NCI-H226 (cell line): Measurements from ENCODE around the gene ADAM23.

Experiments used
- DNase-seq: peaks from one replicate; pipeline ENCODE4 v3.0.0-alpha.2; 2015

The ADAM23 gene

GRCh38 chr2:206512999-206513398 is 69.7 kb downstream of the ADAM23 start:
- no peak for DNase-seq

- DNase-seq: no peak
Observed at GRCh38 chr2:206515580-206515979, 72.2 kb downstream of the ADAM23 start.

- no peak for DNase-seq
Observed at GRCh38 chr2:206518997-206519396, 75.7 kb downstream of the ADAM23 start.

- DNase-seq: no peak
Observed at GRCh38 chr2:206520450-206520849, 77.1 kb downstream of the ADAM23 start.

GRCh38 chr2:206521115-206521514 is 77.8 kb downstream of the ADAM23 start:
- no peak for DNase-seq

GRCh38 chr2:206521612-206522011 is 78.3 kb downstream of the ADAM23 start:
- no peak for DNase-seq

GRCh38 chr2:206526416-206526815 is 83.1 kb downstream of the ADAM23 start:
- DNase-seq: no peak

- no peak for DNase-seq
Observed at GRCh38 chr2:206527153-206527552, 83.8 kb downstream of the ADAM23 start.

- DNase-seq: no peak
Observed at GRCh38 chr2:206530727-206531126, 87.4 kb downstream of the ADAM23 start.

- no peak for DNase-seq
Observed at GRCh38 chr2:206531996-206532543, 88.7 kb downstream of the ADAM23 start.

GRCh38 chr2:206533977-206534376 is 90.6 kb downstream of the ADAM23 start:
- DNase-seq: no peak

- DNase-seq: no peak
Observed at GRCh38 chr2:206535260-206535986, 92.1 kb downstream of the ADAM23 start.

GRCh38 chr2:206540757-206541156 is 97.4 kb downstream of the ADAM23 start:
- DNase-seq: no peak

- DNase-seq: no peak
Observed at GRCh38 chr2:206543073-206543472, 99.7 kb downstream of the ADAM23 start.

GRCh38 chr2:206548383-206548782 is 105.1 kb downstream of the ADAM23 start:
- DNase-seq: no peak

- DNase-seq: no peak
Observed at GRCh38 chr2:206555721-206556120, 112.4 kb downstream of the ADAM23 start.

GRCh38 chr2:206556357-206556949 is 113.1 kb downstream of the ADAM23 start:
- DNase-seq: no peak

- DNase-seq: no peak
Observed at GRCh38 chr2:206557321-206557720, 114.0 kb downstream of the ADAM23 start.

GRCh38 chr2:206558492-206558891 is 115.2 kb downstream of the ADAM23 start:
- DNase-seq: no peak

GRCh38 chr2:206561962-206562361 is 118.6 kb downstream of the ADAM23 start:
- no peak for DNase-seq

- DNase-seq: no peak
Observed at GRCh38 chr2:206562375-206562774, 119.0 kb downstream of the ADAM23 start.

- DNase-seq: no peak
Observed at GRCh38 chr2:206563374-206563773, 120.0 kb downstream of the ADAM23 start.

- DNase-seq: no peak
Observed at GRCh38 chr2:206565666-206566065, 122.3 kb downstream of the ADAM23 start.

- no peak for DNase-seq
Observed at GRCh38 chr2:206569470-206569869, 126.1 kb downstream of the ADAM23 start.

GRCh38 chr2:206570199-206570598 is 126.9 kb downstream of the ADAM23 start:
- DNase-seq: no peak
